Measurements from ENCODE around the gene SPINT3.

- TF ChIP-seq, protein P1, sequence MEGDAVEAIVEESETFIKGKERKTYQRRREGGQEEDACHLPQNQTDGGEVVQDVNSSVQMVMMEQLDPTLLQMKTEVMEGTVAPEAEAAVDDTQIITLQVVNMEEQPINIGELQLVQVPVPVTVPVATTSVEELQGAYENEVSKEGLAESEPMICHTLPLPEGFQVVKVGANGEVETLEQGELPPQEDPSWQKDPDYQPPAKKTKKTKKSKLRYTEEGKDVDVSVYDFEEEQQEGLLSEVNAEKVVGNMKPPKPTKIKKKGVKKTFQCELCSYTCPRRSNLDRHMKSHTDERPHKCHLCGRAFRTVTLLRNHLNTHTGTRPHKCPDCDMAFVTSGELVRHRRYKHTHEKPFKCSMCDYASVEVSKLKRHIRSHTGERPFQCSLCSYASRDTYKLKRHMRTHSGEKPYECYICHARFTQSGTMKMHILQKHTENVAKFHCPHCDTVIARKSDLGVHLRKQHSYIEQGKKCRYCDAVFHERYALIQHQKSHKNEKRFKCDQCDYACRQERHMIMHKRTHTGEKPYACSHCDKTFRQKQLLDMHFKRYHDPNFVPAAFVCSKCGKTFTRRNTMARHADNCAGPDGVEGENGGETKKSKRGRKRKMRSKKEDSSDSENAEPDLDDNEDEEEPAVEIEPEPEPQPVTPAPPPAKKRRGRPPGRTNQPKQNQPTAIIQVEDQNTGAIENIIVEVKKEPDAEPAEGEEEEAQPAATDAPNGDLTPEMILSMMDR (IDR thresholded peaks at IDR 0.05): no peak
- TF ChIP-seq POLR2AphosphoS5 (IDR thresholded peaks at IDR 0.05) (no peak), POLR2A (IDR thresholded peaks at IDR 0.05) (no peak)
These were observed 2.9 kb upstream of the SPINT3 start for GRCh38 chr20:45518282-45518681.

Measured in suprapubic skin (tissue), 4 donors.